ENCODE results near the gene LYL1.
A peak's percentile ranks its signal among the peaks of the same experiment; 100 is the strongest.

The LYL1 gene

DNA sequence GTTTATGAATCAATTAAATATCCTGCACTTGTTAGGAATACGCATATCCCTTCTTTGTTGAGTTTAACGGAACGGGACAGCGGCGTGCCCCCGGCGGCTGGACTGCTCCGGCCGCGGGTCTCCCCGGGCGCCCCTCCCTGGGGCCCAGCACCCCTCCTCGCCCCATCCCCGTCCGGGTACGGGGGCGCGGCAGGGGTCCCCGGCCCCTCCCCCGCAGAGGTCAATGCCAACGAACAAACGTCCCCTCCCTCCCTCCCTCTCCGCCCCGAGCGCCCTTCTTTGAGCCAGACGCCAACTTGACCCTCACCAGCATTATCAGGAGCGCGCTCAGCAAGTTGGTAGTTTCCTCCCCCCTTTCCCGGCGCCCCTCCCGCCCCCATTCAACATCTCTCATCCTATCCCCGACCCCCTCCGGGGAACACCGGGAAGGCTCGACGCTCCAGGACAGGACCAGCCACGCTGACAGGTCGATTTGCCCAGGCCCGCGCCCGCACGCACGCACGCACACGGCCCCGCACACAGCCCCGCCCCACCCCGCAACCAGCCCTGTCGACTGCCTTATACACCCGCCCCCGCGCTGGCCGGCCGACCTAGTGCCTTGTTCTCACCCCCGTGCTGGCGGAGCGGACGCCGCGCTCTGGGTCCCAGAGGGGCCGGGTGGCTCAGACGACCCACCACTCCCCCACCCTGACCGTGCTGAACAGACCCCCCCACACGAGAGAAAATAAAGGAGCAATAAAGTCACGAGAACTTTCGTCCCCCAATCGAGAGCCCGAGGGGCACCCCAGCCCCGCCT, 5.0 kb downstream of the LYL1 start:
- DNase-seq (ENCODE audit: low spot score) = no peak
- TF ChIP-seq, protein P1, sequence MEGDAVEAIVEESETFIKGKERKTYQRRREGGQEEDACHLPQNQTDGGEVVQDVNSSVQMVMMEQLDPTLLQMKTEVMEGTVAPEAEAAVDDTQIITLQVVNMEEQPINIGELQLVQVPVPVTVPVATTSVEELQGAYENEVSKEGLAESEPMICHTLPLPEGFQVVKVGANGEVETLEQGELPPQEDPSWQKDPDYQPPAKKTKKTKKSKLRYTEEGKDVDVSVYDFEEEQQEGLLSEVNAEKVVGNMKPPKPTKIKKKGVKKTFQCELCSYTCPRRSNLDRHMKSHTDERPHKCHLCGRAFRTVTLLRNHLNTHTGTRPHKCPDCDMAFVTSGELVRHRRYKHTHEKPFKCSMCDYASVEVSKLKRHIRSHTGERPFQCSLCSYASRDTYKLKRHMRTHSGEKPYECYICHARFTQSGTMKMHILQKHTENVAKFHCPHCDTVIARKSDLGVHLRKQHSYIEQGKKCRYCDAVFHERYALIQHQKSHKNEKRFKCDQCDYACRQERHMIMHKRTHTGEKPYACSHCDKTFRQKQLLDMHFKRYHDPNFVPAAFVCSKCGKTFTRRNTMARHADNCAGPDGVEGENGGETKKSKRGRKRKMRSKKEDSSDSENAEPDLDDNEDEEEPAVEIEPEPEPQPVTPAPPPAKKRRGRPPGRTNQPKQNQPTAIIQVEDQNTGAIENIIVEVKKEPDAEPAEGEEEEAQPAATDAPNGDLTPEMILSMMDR (IDR thresholded peaks at IDR 0.05; ENCODE audit: extremely low read depth, missing control alignments) = no peak

DNA sequence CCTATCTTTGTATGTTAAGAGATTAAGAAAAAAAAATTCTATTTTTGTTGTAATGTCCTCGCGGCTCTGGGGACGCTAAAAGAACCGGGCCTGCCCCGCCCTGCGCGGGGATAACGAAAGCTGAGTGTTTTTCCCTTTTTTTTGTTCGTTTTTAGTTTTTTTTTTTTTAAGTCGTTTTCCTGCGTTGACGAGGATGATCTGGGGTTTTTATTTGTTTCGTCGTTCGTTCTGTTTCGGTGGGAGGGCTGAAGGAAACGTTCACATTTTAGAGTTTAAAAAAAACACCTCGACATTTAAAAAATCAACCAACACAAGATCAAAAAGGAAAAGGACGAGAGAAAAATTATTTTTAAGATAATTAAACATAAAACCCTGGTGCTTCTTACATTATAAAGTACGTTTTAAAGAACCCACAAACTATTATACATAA, 5.6 kb downstream of the LYL1 start:
- TF ChIP-seq, protein P1 (IDR thresholded peaks at IDR 0.05; ENCODE audit: extremely low read depth, missing control alignments) = no peak
- DNase-seq (ENCODE audit: low spot score) = no peak

DNA sequence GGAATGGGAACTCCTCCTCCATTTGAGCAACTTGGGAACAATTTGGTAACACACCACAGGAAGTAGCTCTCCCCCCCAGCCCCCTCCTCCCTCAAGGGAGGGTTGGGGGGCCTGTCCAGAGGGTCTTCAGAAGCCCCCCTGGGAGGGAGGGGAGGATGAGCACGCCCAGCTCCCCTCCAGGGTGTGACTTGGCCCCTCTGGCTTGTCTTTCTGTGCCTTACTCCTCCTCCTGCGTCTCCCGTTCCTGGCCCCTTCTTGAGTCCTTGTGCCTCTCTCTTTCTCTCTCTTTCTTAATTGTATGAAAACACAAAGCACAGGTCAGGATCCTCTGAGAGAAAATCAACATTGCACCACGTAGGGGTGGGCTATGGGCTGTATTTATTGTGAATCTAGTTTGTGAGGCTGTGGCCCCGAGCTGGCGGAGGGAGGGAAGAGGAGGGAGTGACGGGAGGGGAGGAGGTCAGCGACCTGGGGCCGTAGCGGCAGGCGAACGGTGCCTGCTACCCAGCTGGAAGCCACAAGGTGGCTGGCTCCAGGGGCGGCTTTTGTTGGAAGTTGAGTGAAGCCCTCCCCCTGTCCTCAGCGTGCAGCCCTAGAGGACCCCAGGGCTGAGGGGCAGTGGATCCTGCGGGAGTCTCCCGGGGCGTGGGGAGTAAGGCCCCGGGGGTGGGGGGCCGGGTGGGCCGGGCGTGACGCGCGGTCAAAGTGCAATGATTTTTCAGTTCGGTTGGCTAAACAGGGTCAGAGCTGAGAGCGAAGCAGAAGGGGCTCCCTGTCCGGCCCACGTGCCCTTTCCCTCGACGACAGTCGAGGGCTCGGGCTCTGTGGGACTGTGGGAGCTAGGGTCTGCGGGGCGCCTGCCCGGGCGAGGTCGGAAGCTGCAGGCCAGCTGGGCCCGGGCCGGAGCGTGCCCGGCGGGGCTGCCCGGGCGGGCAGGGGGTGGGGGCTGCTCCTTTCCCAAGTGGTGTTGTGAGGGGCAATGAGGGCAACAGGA, 6.4 kb downstream of the LYL1 start:
- no peak for DNase-seq (ENCODE audit: low spot score)

DNA sequence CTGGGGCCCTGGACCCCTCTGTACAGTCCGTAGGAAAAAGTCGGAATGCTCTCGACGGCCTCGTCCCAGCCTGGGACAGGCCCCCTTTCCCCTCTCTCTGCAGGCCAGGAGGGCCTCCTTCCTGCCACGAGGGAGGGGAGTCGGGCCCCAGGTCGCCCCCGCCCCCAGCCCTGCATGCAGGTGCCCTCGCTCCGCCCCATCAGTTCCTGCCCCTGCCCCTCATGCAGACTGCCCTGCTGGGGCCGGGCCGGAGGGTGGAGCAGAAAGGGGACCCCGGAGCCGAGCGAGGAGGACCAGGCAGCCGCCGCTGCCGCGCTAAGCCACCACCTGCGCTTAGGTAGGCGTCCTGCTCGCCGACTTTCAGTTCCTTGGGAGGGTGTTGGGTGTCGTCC, 7.3 kb downstream of the LYL1 start:
- TF ChIP-seq, protein P1 (IDR thresholded peaks at IDR 0.05; ENCODE audit: extremely low read depth, missing control alignments) = no peak
- peak; percentile 69 for DNase-seq (ENCODE audit: low spot score)

More for the DNA sequence above, 6.4 kb downstream of the LYL1 start:
- TF ChIP-seq, protein P1 (IDR thresholded peaks at IDR 0.05; ENCODE audit: extremely low read depth, missing control alignments) = no peak

DNA sequence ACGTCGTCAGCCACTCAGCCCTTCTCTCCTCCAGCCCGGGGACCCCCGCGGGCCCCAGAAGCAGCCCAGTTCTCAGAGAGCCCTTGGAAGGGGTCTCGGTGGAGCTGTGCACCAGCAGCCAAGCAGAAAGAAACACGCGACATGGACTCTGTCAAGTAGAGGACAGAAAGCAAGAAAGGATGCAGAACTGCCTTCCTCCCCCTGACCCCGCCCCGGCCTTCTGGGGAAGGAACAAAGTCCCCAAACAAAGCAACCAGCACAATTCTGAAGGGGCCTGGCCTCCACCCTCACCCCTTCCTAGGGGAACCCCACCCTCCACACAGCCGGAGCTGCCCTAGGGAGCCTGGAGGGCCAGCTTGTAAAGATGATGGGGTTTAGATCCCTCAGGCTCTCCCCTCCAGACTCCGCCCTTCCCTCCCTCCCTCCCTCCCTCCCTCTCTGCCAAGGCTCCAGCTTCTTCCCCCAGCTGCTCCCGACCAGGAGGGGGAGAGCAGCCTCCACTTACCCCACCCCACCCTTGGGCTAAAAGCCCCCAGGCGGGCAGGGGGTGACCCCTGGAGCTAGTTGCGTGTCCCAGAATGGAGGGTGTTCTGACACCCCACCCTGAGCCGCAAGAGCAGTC, 7.8 kb downstream of the LYL1 start:
- peak; percentile 76 for DNase-seq (ENCODE audit: low spot score)
- TF ChIP-seq, protein P1 (IDR thresholded peaks at IDR 0.05; ENCODE audit: extremely low read depth, missing control alignments) = no peak

DNA sequence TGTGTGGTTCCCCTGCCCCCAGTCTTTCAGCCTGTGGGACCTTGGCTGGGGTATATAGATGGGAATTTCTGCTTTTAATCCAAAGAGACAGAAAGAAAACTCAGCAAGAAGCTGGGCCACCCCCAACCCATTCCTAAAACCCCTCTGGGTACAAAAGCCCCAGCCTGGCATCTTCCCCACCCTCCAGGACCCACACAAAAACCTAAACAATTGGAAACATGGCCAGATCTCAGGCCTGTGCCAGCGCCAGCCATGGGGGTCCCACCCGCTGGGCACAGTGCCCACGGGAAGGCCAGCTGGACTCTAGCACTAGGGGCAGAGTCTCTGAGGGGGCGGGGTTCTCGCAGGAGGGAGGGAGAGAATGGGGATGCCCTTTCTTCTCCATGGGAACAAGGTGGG, 8.6 kb downstream of the LYL1 start:
- no peak for DNase-seq (ENCODE audit: low spot score)
- TF ChIP-seq, protein P1 (IDR thresholded peaks at IDR 0.05; ENCODE audit: extremely low read depth, missing control alignments) = no peak

All from GM20000 (cell line).